ENCODE measurements around the gene FBL. TPM values are rescaled to one million over a fixed set of nuclear protein-coding genes. Genes with fewer than 3 reads are reported as not detected.

Gene FBL
- total RNA-seq, 3 donors from 2014 or later: 126 to 200 (median 155) TPM

GRCh38 chr19:39792999-39793546 is 53.1 kb downstream of the FBL start:
- TF ChIP-seq CTCF (IDR thresholded peaks at IDR 0.05): peak; percentile 77
- Histone ChIP-seq H3K9me3 (peaks cover 5% of the 10 kb centered on the region), H3K4me3 (no peak overlapping the region), H3K36me3 (ENCODE audit: low read depth) (no peaks in the 10 kb centered on the region), H3K4me1 (ENCODE audit: low read depth) (no peaks in the 10 kb centered on the region)
- DNase-seq: peak; percentile 66 to 82 (median 77)
- ATAC-seq: peak; percentile 95
- intact Hi-C loops (cut with DNase I, micrococcal nuclease): no loop called here

- no peak for TF ChIP-seq CTCF (IDR thresholded peaks at IDR 0.05)
- Histone ChIP-seq H3K4me1 (ENCODE audit: low read depth) (no peaks in the 10 kb centered on the region), H3K9me3 (peaks cover 5% of the 10 kb centered on the region), H3K4me3 (no peak overlapping the region), H3K36me3 (ENCODE audit: low read depth) (no peaks in the 10 kb centered on the region)
- intact Hi-C loops (cut with DNase I, micrococcal nuclease): no loop called here
- DNase-seq: no peak
- ATAC-seq: no peak
These were observed 57.9 kb downstream of the FBL start for GRCh38 chr19:39788244-39788643.

Small RNA genes within 50 kb of the gene (microRNA-seq; reads per million reads assigned to microRNA genes)
- gene MIR6719: not detected

Other genes starting within 250 kb of the FBL start
- gene LGALS13, start 243.9 kb downstream of the FBL start, total RNA-seq: not detected
- not detected for gene LGALS16, start 190.5 kb downstream of the FBL start, total RNA-seq
- gene LGALS14, start 141.9 kb downstream of the FBL start, total RNA-seq: not detected
- 1 to 10 TPM in 1 of 3 donors, not detected in 2; 1.2 TPM for gene CLC, start 108.3 kb downstream of the FBL start, total RNA-seq
- gene LEUTX, start 67.5 kb downstream of the FBL start, total RNA-seq: not detected
- gene DYRK1B, start 12.2 kb downstream of the FBL start, total RNA-seq: 10 to 100 TPM; 14.5 to 27.2 (median 23.7) TPM
- 1,000 to 10,000 TPM; 1,609 to 4,808 (median 4,422) TPM for gene FCGBP, start 88.3 kb upstream of the FBL start, total RNA-seq
- 10 to 100 TPM; 73.4 to 89.9 (median 77.5) TPM for gene PSMC4, start 124.8 kb upstream of the FBL start, total RNA-seq
- gene ZNF546, start 150.7 kb upstream of the FBL start, total RNA-seq: 10 to 100 TPM in 1 of 3 donors, 1 to 10 TPM in 2; 2.3 to 10.2 (median 2.9) TPM
- 10 to 100 TPM; 16.9 to 30.9 (median 21.8) TPM for gene ZNF780B, start 209.9 kb upstream of the FBL start, total RNA-seq
- gene ZNF780A, start 244.6 kb upstream of the FBL start, total RNA-seq: 10 to 100 TPM; 15.9 to 17.7 (median 17.3) TPM

Measured in mucosa of descending colon (tissue), 3 donors.